Measurements from ENCODE around the gene PRDM5.

Gene PRDM5

DNA sequence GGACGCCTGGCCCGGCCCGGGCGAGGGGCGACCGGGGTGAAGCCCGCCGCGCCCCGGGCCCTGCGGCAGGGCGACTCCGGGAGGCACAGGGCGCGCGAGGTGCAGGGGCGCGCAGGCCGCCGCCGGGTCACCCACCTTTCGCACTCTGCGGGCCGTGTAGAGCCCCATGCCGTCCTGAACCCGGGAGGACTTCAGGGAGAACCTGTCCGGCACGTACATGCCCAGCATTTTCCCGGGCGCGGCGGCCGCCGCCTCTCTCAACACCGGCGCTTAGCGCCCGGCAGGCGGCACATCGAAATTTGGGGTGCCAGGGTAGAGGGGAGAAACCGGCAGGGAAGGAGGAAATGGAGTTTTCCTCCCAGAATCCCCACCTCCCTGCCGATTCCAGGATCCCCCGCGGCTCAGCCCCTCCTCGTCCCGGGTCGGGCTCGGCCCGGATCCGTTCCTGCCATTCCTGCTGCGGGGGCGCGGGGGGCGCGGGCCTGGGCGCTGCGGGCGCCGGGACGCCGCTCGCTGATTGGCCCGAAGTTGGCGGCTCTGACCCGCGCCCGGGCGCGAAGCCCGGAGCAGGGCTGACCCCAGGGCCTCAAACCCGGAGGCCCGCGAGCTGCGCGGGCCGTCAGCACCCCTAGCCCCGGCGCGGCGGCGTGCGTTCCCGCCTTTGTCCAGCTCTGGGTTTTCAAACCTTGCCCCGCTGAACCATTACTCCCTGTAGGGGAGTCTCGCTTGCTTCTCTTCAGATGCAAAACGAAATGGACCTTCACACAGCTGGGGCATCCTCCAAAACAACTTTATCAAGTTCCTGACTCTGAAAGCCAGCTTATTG is at the start of gene PRDM5:
Gene PRDM5 (minus strand): TSS at position 346 of the 826 bp plus-strand sequence. CDS start 118 bp downstream, at position 228.
- DNase-seq = no peak

DNA sequence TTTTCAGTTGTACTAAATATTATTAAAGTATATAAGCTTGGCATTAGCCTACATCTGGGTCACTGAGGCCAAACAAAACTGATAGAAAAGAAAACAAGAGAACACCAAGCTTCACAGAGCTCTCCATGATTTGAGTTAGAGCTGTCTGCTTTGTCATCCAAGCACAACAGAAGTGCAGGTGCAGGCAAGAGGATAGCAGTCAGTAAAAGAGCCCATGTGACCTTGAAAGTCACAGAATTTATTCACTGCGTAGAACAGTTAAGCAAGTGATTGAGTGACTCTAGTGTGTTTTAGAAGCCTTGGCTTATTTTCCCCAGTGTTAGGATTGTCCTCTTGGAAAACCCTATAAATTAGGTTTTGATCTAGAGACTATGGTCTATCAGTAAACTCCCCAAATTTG is 49.4 kb upstream of the PRDM5 start:
- DNase-seq = no peak

DNA sequence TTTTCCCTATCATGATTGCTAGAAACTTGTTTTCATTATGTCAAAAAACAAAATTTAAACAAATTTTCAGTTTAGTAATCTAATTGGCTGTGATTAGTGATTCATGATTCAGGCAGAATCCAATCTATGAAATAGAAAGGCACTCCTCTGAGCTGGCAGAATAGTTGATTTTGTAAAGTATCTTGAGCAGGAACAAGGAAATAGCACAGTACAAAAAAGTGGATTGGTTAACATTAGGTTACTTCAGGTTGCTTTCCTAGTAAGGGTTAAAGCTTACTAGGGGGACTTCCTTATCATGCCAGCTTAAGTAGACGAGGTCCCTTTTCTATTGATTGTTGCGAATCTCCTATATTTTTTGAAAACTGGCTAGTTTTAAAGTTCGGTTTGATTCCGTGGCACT is 43.4 kb upstream of the PRDM5 start:
- no peak for DNase-seq

DNA sequence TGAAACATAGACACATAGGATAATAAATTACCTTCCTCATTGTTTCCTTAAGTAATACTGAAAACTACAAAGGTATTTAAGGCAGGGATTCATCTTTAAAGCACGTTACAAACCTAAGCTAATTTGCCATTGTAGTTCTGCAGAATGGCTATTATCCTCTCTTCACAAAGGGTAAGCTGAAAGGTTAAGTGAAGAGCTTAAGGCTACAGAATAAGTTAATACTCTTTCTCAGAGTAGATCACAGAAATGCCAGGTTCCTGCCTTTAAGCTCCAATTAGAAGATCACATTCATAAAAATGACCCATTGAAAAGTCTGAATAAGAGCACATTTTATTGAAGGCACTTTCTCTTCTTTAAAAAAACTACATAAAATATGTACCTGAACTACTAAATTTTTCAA is 42.1 kb upstream of the PRDM5 start:
- no peak for DNase-seq

DNA sequence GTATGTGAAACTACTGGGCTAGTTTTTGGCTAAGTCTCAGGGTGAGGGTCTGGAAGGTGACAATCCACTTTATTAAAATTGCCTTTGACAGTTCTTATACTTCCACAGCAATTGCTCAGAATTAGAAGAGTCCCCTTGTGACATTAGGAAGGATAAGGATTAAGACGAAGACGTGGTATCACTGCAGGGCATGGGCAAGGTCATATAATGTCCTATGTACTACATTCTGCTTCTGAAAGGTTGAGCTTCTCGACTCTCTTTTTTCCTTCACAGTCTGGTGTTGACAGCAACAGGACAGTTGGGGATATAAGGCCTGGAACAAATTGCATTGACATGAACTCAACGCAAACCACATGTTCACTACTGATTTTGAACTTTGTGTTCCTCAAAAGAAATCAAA is 40.9 kb upstream of the PRDM5 start:
- no peak for DNase-seq

DNA sequence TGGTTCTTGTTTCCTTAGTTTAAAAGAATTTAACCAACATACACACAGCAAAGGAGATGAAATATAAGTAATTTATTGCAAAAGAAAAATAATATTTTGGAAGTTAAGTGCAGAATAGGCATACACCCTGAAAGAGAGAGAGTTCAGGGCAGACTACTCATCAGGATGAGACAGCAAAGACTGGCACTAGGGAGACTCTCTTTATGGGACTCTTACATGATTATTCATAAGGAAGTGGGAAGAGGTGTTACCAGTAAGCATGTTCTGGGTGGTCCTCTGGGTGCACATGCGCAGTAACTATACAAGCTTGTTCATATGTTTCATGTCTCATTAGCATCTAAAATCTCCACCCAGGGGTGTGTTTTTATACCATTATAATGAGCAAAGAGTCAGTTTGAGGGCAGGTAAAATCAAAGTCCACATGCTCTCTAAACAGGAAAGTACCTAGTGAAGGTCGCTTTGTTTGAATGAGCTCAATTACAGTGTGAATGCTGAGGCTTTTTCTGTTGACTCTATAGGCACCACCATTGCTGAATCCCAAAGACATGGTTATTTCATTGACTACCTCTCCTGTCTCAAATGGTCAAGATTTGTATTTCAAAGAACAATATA is 38.2 kb upstream of the PRDM5 start:
- DNase-seq = no peak

DNA sequence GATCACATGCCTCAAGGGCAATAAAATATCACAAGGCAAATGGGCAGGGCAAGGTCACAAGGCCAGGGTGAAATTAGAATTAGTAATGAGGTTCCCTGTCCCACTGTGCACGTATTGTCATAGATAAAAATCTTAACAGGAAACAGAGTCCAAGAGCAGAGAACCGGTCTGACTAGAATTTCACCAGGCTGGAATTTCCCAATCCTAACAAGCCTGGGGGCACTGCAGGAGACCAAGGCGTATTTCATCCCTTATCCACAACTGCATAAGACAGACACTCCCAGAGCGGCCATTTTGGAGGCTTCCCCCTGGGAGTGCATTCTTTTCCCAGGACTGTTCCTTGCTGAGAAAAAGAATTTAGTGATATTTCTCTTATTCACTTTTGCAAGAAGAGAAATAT is 25.9 kb upstream of the PRDM5 start:
- DNase-seq = no peak

DNA sequence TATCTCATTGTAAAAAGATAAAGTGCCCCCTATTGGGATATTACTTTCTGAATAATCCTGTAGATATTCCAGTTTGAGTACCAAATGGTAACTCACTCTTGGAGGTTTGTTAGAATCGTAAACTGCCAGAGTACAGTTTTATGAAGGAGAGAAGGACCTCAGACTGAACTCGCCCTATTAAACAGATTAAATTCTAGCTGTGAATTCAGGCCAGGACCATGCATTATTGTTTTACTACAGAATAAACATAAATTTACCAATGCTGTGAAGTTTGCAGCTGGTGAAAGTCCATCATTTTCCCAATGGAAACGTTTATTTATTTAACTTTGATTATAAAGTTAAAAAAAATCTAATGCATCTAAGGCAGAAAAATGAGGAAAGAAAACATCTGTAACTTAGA is 20.2 kb upstream of the PRDM5 start:
- DNase-seq = no peak

DNA sequence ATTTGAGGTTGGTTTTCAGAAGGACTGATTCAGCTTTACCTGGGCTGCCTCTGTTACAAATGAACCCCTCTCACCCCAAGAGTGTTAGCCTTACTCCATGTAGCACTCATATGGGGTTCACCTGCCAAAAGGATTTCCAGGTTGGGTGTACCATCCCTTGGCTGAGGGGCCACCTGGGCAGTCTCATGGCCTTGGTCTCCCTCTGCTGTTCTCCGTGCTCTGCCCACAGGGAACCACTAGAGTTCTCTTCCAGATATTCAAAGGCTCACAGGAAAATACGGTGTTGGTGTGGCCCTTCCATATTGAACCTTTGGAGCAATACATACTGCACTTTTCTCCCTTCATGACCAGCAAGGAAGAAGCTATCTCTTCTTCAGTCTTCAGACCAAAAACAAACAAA is 18.0 kb upstream of the PRDM5 start:
- DNase-seq = no peak

DNA sequence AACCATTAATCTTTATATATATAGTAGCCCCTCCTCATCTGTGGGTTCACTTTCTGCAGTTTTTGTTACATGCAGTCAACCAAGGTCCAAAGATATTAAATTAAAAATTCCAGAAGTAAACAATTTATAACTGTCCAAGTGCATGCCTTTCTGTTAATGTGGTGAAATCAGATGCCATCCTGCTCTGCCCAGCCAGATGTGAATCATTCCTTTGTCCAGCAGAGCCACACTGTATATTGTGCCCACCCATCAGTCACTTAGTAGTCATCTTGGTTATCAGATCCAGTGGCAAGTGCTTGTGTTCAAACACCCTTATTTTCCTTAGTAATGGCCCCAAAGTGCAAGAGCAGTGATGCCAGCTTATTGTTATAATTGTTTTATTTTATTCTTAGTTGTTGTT is 17.2 kb upstream of the PRDM5 start:
- DNase-seq = no peak

DNA sequence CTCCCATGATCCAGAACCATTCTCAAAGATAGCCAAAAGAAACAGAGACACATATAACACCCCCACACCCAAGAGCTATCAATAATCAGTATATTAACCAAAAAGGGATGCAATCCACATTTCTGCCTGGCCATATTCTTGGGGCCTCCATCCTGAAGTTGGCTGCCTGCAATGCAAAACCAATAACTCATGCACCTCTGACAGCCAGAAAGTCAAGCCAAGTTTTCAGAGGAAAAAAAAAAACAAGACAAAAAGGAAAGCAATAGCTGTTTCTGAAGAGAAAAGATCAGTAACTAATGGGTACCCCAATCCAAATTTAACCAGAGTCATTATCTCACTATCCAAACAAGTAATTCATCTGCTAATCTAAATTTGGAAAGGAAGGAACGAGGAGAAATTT is 7.3 kb upstream of the PRDM5 start:
- DNase-seq = no peak

DNA sequence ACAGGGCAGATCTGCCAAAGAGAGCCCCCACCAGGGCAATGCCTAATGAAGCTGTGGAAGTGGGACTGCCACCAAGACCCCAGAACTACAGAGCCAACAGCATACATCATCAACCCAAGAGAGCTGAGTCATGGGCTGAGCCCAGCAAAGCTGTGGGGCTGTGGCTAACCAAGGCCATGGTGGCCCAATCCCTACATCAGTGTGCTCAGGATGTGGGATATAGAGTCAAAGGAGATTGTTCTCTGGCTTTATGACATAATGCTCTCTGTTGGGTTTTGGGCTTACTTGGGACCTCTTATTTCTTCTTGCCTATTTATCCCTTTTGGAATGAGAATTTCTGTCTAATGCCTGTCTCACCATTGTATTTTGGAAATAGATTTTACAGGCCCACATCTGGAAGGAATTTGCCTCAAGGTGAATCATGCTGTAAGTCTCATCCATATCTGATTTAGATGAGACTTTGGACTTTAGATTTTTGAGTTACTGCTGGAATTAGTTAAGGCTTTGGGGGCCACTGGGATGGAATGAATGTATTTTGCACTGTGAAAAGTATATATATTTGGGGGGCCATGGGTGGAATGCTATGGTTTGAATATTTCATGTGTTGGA is 5.4 kb upstream of the PRDM5 start:
- no peak for DNase-seq

DNA sequence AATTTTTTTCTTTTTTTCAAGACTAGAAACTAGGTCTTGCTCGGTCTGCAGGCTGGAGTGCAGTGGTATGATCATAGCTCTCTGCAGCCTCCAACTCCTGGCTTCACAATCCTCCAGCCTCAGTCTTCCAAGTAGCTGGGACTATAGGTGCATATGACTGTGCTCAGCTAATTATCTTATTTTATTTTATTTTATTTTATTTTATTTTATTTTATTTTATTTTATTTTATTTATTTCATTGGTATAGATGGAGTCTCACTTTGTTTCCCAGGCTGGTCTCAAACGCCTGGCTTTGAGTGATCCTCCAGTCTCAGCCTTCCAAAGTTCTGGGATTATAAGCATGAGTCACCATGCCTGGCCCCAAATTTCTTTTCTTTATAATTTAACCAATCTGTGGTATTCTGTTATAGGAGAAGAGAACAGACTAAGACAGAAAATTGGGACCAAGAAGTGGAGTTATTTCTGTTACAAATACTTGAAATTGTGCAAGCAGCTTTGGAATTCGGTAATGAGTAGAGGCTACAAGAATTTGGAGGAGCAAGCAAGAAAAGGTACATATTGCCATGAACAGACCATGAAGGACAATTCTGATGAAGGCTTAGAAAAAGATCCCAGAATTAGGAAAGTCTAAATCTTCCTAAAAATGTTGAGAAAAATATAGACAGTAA is 4.0 kb upstream of the PRDM5 start:
- DNase-seq = no peak

DNA sequence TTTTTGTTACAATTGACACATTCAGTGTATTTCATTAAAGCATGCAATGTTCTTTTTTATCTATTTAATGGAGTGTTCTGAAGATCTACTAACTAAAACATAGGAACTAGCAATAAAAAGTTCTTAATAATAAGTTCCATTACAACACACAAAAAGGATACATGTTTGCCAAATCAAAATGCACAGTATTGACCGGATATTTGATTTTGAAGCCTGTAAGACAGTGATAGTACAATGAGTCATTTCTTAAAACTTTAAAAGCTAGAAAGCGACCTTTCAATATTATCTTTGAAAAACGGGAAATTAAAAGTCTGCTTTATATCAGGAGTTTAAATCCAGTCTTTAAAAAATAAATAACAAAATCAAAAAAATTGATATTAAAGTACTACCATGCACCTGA is 2.4 kb upstream of the PRDM5 start:
- no peak for DNase-seq

DNA sequence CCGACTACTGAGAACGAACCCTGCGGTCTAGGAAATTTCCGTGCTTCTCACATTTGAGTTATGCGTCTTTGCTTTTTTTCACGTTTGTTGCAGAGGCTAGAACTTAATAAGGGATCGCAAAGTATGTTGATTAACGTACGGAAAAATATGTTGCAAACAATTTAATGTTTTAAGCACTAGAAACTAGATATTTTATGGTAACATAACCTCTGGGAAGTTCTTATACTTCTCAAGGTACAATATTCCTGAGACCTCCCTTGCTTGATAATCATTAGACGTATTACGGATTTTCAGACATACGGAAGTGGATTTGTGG is 639 bp upstream of the PRDM5 start:
- DNase-seq = no peak

DNA sequence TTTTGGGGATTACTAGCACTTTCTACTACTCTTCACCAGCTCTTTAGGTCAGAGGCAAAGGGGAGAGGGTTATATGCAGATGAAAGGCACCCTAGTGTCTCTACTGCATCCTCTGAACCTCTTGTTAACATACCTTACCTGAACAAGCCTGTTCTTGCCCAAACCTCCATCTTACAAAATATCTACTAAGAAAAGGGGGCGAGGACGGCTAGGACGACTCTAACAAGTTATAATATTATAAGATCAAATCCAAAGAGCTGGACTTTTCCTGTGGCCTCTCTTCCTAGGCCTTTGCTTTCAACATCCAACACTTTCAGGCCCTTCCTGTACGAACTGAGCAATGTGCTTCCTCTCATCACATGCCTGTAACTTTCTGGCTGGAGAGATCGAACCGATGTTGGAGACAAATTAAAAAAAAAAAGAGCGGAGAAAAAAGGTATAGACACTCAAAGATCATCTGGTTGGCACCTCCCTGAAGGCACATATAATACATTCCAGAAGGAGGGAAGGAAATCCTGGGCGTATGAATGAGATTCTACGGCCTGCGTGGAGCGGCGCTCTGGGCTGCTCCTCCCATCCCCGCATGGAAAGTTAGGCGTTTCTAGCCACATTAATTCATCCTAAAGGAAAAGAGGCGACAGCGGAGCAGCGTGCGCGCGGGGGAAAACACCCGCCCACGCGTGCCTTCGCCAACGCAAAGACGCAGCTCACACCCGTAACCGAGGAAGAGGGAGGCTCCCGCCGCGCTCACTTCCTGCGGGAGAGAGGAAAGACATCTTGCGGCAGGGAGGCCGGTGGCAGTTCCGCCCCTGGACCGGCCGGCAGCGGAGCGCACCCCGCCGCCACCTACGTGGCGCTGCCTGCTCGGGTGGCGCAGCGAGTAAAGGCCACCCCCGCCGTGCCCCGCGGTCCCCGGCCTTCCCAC is 808 bp downstream of the PRDM5 start:
- DNase-seq = no peak

DNA sequence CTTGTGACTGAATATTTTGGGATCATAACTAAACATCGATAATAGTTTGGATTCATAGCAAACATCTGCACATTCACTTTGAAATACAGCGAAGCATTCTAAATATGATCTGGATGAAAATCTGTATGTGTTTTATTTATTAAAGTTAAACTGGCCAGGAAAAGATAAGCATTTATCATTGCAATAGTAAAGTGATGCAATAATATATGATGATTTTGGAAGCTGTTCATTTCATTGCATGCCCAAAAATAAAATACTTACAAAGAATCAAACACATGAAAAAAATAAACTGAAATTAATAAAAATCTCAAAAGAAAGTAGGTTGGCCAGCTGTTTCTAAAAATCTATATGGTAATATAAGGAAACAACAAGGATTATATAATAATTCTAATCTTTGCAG is 1.9 kb downstream of the PRDM5 start:
- no peak for DNase-seq

DNA sequence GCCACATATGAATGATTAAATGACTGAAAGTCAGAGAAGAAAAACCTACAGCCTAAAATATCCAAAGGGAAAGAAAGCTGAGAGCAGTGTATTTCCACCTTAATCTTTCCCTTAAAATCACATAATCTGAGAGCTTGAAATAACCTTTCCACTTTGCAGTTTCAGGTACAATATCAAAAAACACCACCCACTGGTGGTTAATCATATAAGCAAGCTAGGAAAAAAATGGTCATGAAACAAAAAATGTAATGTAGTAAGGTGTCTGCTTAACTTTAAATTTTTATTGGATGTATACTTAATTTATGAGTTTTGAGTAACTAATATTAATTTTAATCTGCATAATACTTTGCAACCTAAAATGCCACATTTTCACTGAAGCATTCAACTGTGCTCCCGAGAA is 3.2 kb downstream of the PRDM5 start:
- no peak for DNase-seq

DNA sequence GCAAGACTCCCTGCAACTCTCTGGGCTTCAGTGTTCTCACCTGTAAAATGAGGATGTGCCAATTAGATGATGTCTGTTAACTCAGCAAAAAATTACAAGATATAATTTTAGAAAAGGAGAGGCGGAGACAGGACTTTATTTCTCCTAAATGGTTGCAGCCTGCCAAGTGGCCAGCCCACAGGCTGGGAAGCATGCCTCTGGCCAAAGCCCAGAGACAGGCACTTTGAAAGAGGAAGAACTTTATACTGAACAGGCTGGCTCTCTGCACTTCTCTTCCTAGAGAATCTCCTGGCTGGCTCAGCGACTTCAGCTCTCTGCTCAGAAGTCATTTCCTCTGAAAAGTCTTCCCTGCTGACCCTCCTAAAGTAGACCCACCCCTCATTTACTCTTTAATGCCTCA is 3.7 kb downstream of the PRDM5 start:
- DNase-seq = no peak

DNA sequence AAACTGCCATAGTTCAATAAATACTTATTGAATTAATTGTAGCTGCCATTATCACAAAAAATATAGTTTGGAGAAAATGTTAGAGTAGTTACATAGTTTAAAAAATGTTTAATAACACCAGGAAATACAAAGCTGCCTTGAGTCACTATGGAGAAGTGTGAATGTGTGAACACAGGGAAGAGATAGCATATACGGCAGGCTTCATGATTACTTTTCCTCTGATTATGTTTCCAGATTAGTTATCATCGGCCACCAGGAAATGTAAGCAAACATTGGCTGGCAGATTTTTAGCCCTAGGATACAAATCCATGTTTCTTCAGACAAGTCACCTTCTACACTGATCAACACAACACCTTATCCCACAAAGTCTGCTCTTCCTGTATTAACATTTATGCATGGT is 4.4 kb downstream of the PRDM5 start:
- no peak for DNase-seq

DNA sequence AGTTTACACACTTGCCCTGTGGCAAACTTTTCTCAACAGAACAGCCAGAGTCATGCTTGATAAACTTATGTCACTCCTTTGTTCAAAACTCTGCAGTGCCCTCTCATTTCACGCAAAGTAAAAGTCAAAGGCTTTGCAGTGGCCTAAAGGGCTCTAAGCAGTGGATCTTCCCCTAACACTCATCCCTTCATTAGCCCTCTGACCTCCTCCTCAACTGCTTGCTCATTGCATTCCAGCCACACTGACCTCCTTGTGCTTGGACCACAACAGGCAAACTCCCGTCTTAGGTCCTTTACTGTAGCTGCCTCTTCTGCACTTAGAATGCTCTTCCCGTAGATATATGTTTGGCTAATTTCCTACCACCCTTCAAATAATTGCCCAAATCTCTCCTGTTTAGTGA is 5.6 kb downstream of the PRDM5 start:
- DNase-seq = no peak

DNA sequence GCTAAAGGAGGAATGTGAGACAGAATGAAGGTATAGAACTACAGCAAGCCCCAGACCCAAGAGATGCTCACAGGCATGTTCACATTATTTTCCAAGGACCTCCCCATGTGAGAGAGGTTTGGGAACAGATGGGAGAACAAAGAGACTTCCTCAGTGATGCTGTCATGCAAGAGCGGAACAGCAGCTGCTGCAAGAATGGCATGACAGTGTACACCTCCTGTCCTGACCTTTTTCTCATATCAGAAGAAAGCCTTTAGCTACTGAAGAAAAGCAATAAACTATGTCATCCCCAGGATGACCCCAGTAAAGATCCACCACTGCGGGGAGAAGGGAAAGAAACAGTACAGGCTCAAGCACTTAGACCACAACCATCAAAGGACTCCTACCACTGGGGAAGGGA is 7.2 kb downstream of the PRDM5 start:
- no peak for DNase-seq

DNA sequence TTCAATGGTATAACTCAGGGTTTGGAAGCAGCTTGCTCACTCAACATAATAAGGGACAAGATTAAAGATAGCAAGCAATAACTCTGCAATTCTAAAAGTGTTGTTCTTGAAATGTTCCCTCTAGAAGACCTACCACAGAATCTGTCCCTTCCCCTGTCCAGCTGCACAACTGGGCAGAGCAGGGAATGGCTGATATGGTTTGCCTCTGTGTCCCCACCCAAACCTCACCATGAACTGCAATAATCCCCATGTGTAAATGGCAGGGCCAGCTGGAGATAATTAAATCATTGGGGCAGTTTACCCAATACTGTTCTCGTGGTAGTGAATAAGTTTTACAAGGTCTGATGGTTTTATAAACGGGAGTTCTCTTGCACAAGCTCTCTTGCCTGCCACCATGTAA is 19.1 kb downstream of the PRDM5 start:
- DNase-seq = no peak
